Activated T-helper 1 cell treated with Interleukin-2 at 50 U/mL for 16 hours (primary cell): ENCODE results near the gene CAMSAP3.
"Not testable (repeated sequence)": the region's sequence is repeated elsewhere in the genome, so short reads cannot be mapped to it uniquely, and the experiment has no call there.

Source experiments
- DNase-seq: peaks from one replicate; pipeline ENCODE4 v3.0.0-alpha.2; 2020; ENCODE audit warnings: low read depth

The CAMSAP3 gene

GRCh38 chr19:7575434-7576040, 20.1 kb upstream of the CAMSAP3 start:
- no peak for DNase-seq

- DNase-seq, result not testable (repeated sequence)
Observed at GRCh38 chr19:7577422-7577821, 18.2 kb upstream of the CAMSAP3 start.

- DNase-seq, result no peak
Observed at GRCh38 chr19:7578127-7578526, 17.5 kb upstream of the CAMSAP3 start.

GRCh38 chr19:7579182-7579581, 16.5 kb upstream of the CAMSAP3 start:
- DNase-seq, result no peak

GRCh38 chr19:7582446-7582845, 13.2 kb upstream of the CAMSAP3 start:
- DNase-seq, result no peak

- no peak for DNase-seq
Observed at GRCh38 chr19:7589822-7590221, 5.8 kb upstream of the CAMSAP3 start.

GRCh38 chr19:7590256-7590655, 5.4 kb upstream of the CAMSAP3 start:
- DNase-seq, result no peak

- no peak for DNase-seq
Observed at GRCh38 chr19:7596211-7596937, 711 bp downstream of the CAMSAP3 start.

- no peak for DNase-seq
Observed at GRCh38 chr19:7597689-7598088, 2.0 kb downstream of the CAMSAP3 start.

GRCh38 chr19:7598180-7598579, 2.5 kb downstream of the CAMSAP3 start:
- DNase-seq, result no peak

GRCh38 chr19:7600721-7601120, 5.1 kb downstream of the CAMSAP3 start:
- DNase-seq, result no peak

- DNase-seq, result no peak
Observed at GRCh38 chr19:7602240-7602934, 6.7 kb downstream of the CAMSAP3 start.

- DNase-seq, result no peak
Observed at GRCh38 chr19:7602935-7603497, 7.4 kb downstream of the CAMSAP3 start.

GRCh38 chr19:7603919-7604318, 8.3 kb downstream of the CAMSAP3 start:
- DNase-seq, result no peak

- no peak for DNase-seq
Observed at GRCh38 chr19:7605490-7606222, 10.0 kb downstream of the CAMSAP3 start.

- DNase-seq, result no peak
Observed at GRCh38 chr19:7606289-7606688, 10.6 kb downstream of the CAMSAP3 start.

GRCh38 chr19:7607212-7607873, 11.7 kb downstream of the CAMSAP3 start:
- DNase-seq, result no peak

- DNase-seq, result no peak
Observed at GRCh38 chr19:7607874-7608560, 12.4 kb downstream of the CAMSAP3 start.

- DNase-seq, result no peak
Observed at GRCh38 chr19:7610491-7611240, 15.0 kb downstream of the CAMSAP3 start.

- DNase-seq, result no peak
Observed at GRCh38 chr19:7611541-7612279, 16.0 kb downstream of the CAMSAP3 start.
